Eye (tissue), 1 donor: ENCODE measurements around the gene ABL2.

ENCODE experiments used
- DNase-seq: peaks from one replicate; pipeline ENCODE4 v3.0.0-alpha.2; 2015

The ABL2 gene

GRCh38 chr1:179090923-179091322 lies 138.6 kb downstream of the ABL2 start:
- DNase-seq = no peak

GRCh38 chr1:179090522-179090921 lies 139.0 kb downstream of the ABL2 start:
- DNase-seq = no peak

- no peak for DNase-seq
Observed at GRCh38 chr1:179089827-179090482, 139.5 kb downstream of the ABL2 start.

- DNase-seq = no peak
Observed at GRCh38 chr1:179087665-179088064, 141.8 kb downstream of the ABL2 start.

- no peak for DNase-seq
Observed at GRCh38 chr1:179083533-179083932, 145.9 kb downstream of the ABL2 start.

GRCh38 chr1:179082999-179083335 lies 146.5 kb downstream of the ABL2 start:
- no peak for DNase-seq

- DNase-seq = peak; percentile 75
Observed at GRCh38 chr1:179082333-179082998, 147.0 kb downstream of the ABL2 start.

- peak; percentile 92 for DNase-seq
Observed at GRCh38 chr1:179081687-179082332, 147.7 kb downstream of the ABL2 start, which contains the start of gene TOR3A. Gene TOR3A (plus strand): TSS chr1:179082070. CDS start chr1:179082129, 59 bp downstream.

- no peak for DNase-seq
Observed at GRCh38 chr1:179080866-179081686, 148.4 kb downstream of the ABL2 start.

- DNase-seq = peak; percentile 89
Observed at GRCh38 chr1:179079113-179079761, 150.2 kb downstream of the ABL2 start.

- no peak for DNase-seq
Observed at GRCh38 chr1:179077396-179077795, 152.1 kb downstream of the ABL2 start.

GRCh38 chr1:179066471-179066870 lies 163.0 kb downstream of the ABL2 start:
- peak; percentile 51 for DNase-seq

GRCh38 chr1:179061360-179062282 lies 167.9 kb downstream of the ABL2 start:
- DNase-seq = no peak

- no peak for DNase-seq
Observed at GRCh38 chr1:179058487-179059483, 170.7 kb downstream of the ABL2 start.

GRCh38 chr1:179055937-179056336 lies 173.5 kb downstream of the ABL2 start:
- no peak for DNase-seq

- no peak for DNase-seq
Observed at GRCh38 chr1:179053486-179053885, 176.0 kb downstream of the ABL2 start.

- DNase-seq = no peak
Observed at GRCh38 chr1:179052776-179053175, 176.7 kb downstream of the ABL2 start.
